Activated T-cell treated with anti-CD3 and anti-CD28 coated beads for 24 hours (primary cell): Measurements from ENCODE around the gene CHTF8.
"Not testable (repeated sequence)": the region's sequence is repeated elsewhere in the genome, so short reads cannot be mapped to it uniquely, and the experiment has no call there.

Source experiments
- DNase-seq: peaks from one replicate; pipeline ENCODE4 v3.0.0-alpha.2; 2020; ENCODE audit warnings: low read depth

The CHTF8 gene

GRCh38 chr16:69132424-69133252 lies at the start of gene CHTF8, which contains the start of gene UTP4:
Gene CHTF8 (minus strand): TSS chr16:69132588. CDS start chr16:69121458, 11,130 bp downstream.
Gene UTP4 (plus strand): TSS chr16:69132649. CDS start chr16:69133460, 811 bp downstream.
- peak; percentile 83 for DNase-seq

GRCh38 chr16:69180011-69180338 lies 47.6 kb upstream of the CHTF8 start:
- no peak for DNase-seq

DNA sequence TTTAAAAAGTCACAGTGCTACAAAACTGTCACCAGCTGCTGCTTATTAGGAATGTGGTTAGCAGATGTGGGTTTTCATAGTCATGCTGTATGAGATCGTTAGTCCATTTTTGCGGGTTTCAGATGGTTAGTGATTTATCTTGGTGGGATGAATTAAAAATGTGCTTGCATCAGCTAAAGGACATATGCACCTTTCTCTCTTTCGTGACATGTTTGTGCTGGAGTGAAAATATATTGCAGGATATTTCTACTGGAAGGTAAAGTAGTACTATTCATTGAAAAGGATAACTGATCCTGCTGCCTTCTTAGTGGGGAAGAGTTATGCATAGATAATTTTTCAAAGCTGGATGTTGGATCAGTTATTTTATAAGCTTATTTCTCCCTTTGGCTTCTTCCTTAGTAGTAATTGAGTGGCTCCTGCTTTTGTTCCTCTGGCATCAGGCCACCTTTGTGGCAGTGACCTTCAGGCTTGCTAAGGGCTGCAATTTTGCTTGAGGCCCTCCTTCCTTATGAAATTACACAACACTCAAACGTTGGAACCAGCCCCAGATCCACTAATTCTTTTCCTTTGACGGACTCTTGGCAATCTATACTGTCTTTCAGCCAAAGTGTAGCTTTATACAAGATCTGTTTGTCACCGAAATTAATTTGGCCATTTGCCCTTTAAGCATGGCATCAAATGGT lies 47.1 kb upstream of the CHTF8 start:
- no peak for DNase-seq

DNA sequence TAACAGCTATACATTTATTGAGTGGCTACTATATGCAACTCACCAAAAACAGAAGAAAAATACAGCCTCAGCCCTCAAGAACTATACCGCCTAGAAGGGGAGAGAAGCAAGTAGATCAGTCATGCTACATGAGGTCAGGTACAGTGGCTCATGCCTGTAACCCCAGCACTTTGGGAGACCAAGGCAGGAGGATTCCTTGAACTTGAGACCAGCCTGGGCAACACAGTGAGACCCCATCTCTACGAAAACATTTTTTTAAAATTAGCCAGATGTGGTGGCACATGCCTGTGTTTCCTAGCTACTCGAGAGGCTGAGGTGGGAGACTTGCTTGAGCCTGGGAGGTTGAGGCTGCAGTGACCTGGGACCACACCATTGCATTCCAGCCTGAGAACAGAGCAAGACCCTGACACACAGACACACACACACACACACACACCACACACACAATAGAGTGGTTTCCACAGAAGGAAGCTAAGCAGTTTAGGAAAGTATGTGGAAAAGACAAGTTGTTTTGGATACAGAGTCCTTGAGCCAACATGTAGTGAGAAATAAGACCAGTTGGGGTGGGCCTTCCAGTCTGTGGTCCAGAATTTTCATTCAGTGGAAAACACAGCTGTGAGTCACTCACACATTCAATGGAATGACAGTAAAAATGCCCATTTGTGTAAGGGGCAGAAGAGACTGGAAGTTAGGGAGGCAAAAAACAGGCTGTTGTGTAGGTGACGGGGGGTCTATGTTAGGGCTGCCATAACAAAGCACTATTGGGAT lies 43.8 kb upstream of the CHTF8 start:
- DNase-seq: no peak

DNA sequence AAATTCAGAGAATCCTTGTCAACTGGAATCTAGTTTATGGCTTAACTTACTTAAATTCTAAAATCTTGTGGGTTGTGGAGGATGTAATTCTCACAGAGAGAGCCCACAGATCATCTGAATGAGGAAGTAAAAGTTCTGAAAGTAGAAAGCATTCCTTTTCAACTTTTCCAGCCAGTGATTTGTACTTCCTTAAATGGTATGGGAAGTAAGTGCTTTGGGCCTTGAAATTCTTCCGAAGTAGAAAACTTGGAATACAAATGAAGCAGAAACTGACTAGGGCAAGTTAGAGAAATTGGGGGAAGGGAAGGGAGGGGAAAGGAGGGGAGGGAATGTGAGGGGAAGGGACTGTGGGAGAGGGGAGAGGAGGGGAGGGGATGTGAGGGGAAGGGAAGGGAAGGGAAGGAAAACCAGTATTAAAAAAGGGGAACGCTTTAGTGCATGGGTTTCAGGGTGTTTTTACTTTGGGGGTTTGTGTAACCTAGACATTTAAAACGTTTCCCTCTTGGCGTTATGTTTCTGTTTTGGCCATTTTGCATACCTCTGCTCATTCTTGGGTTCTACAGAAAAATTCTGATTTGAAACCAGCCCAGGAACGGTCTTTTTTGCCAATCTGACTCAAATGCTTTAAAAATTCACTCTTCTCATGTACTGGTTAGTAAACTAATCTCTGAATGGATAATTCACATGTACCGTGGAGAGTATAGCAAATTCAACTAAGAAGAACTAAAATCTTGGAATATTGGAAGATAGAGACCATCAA lies 39.1 kb upstream of the CHTF8 start:
- no peak for DNase-seq

GRCh38 chr16:69169607-69170352 lies 37.4 kb upstream of the CHTF8 start:
- no peak for DNase-seq

DNA sequence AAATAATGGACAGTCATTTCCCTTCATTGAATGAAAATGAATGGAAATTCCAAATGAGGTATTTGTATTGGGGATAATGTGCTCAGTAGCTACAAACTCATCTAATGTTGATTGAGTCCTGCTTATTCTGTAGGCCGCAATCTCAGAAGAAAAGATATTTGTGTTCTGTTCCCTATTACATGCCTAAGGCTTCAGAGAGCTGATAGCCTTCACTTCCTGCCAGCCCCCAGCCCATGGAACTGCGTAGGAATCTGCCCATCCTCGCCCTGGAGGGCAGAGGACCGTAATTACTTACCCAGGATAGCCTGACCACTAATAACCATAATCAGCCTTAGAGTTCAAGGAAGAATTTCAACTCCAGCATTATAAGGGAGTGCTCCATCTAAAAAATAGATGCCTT lies 36.7 kb upstream of the CHTF8 start:
- DNase-seq: no peak

GRCh38 chr16:69166946-69167930 lies 34.9 kb upstream of the CHTF8 start:
- DNase-seq: no peak

DNA sequence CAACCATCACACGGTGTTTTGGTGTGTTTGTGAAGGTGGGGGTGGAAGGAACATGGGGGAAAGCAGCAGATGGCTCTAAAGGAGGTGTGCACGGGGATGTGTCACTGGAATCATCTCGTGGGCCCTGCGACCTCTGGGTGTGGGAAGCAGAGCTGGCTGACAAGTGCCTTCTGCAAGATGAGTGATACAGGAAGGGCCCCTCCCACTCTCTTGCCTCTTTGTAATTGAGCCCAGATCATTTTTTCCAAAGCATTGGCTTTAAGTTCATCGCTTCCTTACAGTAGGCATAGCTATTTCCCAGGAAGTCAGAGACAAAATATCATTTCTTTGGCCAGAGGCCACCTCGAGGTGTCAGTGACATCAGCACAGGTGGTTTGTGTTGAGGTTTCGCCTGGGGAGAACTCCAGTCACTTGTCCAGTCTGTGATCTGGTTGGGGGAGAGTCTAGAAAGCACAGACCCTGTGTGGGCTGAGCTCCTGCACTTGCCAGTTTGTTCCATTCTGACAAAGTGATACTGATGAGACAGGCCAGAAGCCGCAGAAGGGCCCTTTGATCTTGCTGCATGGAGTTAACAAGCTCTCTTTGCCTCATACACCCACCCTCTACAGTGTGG lies 33.9 kb upstream of the CHTF8 start:
- DNase-seq: peak; percentile 73

DNA sequence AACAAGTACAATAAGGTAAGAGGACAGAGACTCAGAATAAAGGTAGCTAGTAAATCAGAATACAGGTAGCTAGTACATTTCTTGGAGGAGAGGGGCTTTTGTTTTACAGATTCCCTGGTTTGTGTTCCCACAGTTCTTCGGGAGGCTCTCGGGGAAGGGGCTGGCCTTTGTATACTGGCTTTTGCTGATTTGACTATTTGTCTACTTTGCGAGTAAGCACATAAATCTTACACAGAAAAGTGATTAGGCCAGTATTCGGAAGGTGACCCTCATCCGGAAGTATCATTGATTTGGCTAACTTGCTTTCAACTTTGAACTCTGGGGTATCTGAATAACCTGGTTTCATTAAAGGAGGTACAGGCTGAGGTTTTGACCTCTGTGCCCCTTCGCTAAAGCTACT lies 33.2 kb upstream of the CHTF8 start:
- DNase-seq: no peak

GRCh38 chr16:69160192-69160591 lies 27.8 kb upstream of the CHTF8 start:
- DNase-seq: no peak

GRCh38 chr16:69157196-69157595 lies 24.8 kb upstream of the CHTF8 start:
- no peak for DNase-seq

- peak; percentile 19 for DNase-seq
These were observed 17.9 kb upstream of the CHTF8 start for GRCh38 chr16:69150146-69150865.

GRCh38 chr16:69149621-69150020 lies 17.2 kb upstream of the CHTF8 start:
- DNase-seq: not testable (repeated sequence)

DNA sequence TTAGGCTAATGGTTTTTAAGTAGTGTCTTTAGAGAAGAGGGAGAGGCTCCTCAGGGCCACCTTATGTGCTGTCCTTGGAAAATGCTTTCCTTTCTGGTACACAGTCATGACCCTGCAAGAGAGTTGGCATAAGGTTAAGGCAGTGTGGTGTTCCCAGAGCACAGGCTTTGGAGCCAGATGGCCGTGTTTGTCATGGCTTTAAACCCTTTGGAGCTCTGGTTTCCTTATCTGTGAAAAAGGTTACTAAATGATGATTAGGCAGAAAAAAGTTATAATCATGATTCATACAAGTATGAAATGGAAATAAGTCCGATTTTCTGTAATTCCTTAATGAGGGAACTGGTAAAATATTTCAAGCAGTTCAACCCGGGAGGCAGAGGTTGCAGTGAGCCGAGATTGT lies 13.3 kb upstream of the CHTF8 start:
- DNase-seq: no peak

- no peak for DNase-seq
These were observed 10.7 kb upstream of the CHTF8 start for GRCh38 chr16:69143116-69143515.

DNA sequence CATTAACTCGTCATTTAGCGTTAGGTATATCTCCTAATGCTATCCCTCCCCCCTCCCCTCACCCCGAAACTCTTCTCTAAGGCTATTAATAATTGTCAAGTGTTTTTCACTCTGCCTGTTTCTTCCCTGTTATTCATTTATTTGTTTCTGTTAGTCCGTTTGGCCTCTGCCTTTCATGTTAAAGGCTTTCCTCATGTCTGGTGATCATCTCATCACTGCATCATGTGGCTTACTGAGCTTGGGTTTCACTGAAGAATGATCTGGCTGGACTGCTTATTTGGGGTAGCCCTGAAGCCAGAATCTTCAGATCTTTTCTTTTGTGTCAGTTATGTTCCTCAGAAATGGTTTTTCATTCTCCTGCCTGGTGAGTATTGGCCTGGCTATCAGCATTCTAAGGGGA lies 9.5 kb upstream of the CHTF8 start:
- no peak for DNase-seq

DNA sequence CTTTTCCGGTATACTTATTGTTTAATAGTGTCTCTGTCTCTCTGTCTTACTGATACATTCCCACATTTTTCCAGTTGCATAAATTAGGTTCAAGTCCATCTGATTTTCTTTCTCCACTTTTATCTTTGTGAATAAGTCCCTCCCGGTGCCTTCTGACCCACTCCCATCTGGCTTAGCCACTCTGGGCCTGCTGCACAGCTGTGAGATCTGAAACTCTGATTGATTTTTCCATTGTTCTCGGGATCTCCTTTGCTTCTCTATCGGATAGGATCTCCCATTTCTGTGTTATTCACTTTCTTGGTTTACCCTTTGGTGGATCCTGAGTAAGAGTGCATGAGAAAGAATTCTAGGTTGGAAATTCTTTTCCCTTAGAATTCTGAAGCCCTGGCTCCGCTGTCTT lies 8.6 kb upstream of the CHTF8 start:
- DNase-seq: no peak

DNA sequence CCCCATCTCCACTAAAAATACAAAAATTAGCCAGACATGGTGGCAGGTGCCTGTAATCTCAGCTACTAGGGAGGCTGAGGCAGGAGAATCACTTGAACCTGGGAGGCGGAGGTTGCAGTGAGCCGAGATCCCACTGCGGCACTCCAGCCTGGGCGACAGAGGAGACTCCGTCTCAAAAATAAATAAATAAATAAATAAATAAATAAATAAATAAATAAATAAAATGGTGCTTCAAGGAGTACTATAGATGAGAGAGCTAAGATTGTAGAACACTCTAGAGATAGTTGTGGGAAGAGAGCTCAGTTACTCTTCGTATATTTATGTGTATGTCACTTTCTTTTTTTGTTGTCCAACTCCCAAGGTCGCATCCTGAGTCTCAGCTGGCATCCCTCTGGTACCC lies 7.1 kb upstream of the CHTF8 start:
- not testable (repeated sequence) for DNase-seq
